Gastroesophageal sphincter (tissue), 3 donors: Measurements from ENCODE around the gene SHC4.

Experiments used
- CTCF ChIP-seq, 4 experiments: fragments of 200-600 bp in 2 of 4; fragments of 450-650 bp in 2 of 4; sonication (generic) in 1 of 4; IDR thresholded peaks; one replicate each; pipeline ENCODE4 v1.5.1; 2017 to 2019; ENCODE audit warnings: antibody characterized with exemption in 4 of 4, mild to moderate bottlenecking in 2 of 4, moderate library complexity in 2 of 4
- EP300 ChIP-seq: sonication (generic); formaldehyde crosslinking; IDR thresholded peaks from one replicate; pipeline ENCODE4 v1.6.1; 2017; ENCODE audit warnings: antibody characterized with exemption, mild to moderate bottlenecking
- POLR2A ChIP-seq, 2 donors: fragments of 450-650 bp; IDR thresholded peaks; one replicate each; pipeline ENCODE4 v1.6.1; 2017; ENCODE audit warnings: antibody characterized with exemption in 2 of 2, mild to moderate bottlenecking in 2 of 2, moderate library complexity in 1 of 2
- POLR2AphosphoS5 ChIP-seq: sonication (generic); formaldehyde crosslinking; IDR thresholded peaks from one replicate; pipeline ENCODE4 v1.6.1; 2017; ENCODE audit warnings: antibody characterized with exemption

DNA sequence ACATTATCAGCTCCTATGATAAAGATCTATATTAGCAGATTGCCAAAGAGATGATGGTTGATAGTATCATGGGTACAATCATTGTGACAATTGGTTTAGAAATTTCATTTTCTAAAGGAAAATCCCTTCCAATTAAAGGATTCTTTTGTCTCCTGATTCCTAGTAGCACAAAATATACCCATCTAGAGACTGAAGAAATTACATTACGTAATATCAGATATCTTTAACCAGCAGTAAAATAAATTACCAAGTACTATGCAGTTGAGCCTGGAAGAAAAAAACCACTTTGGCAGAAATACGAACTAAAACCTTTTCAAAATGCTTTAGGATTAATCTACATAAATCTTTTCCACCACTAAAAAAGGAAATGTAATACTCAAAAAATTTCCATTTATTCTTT lies 35.6 kb upstream of the SHC4 start:
- TF ChIP-seq CTCF (IDR thresholded peaks at IDR 0.05): no peak
- no peak for TF ChIP-seq POLR2A (IDR thresholded peaks at IDR 0.05)
- TF ChIP-seq EP300: no peak
- no peak for TF ChIP-seq POLR2AphosphoS5
